Measurements from ENCODE around the gene GTPBP4. TPM values are rescaled to one million over a fixed set of nuclear protein-coding genes. Genes with fewer than 3 reads are reported as not detected.

GTPBP4 gene
- 134 and 135 TPM in 2 replicates for total RNA-seq

DNA sequence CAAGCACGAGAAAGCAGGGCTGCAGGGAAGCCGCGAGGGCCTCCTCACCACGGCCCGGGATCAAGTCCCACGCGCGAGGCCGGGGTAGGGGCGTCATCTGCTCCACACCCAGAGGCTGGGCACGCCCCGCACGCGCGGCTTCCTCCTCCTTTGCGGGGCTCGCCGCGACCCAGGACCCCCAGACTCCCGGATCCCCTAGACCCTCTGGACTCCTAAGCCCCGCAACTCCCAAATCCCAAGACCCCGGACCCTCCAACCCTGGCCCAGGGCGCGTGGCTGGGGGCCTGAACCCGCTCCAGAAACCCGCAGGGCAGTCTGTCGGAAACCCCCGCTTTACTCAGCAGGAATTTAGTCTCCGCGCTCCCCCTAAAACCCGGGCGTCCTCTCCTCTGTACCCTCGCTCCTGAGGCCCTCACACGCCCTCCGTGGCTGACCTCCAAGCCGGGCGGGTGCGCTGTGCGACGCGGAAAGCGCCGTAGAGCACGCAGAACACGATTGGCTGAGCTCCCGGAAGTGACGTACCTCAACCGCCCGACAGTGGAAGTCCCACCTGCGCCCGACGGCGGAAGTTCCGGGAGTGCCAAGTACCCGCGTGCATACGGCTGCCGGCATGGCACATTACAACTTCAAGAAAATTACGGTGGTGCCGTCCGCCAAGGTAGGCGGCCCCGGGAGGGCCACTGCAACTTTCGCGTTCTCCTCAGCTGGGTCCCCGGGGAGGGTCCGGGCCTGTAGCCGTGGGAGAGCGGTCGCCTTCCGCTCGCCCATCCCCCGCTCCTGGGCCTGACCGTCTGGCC is at the start of gene GTPBP4:
TSS of gene GTPBP4 (plus strand) at position 565 of the 797 bp plus-strand sequence. CDS start at position 611, 46 bp downstream.
- Mint-ChIP-seq H3K9me3 (no peaks in the 10 kb centered on the region), H3K4me1 (ENCODE audit: low read depth) (peaks cover 22% of the 10 kb centered on the region), H3K4me3 (ENCODE audit: low read depth) (peak within 1 kb of the TSS; percentile 91), H3K36me3 (ENCODE audit: low read depth) (peaks cover 41% of the 10 kb centered on the region), H3K27me3 (ENCODE audit: low read depth) (no peaks in the 10 kb centered on the region), H3K27ac (peak within 1 kb of the TSS; percentile 93)
- DNase-seq (ENCODE audit: low spot score) = peak; percentile 94
- intact Hi-C loops (cut with micrococcal nuclease) = loop anchor here (1.0 to 2.0 kb wide), 2 partner anchors 58 to 61 kb away; partner anchors contain the start of gene IDI1

DNA sequence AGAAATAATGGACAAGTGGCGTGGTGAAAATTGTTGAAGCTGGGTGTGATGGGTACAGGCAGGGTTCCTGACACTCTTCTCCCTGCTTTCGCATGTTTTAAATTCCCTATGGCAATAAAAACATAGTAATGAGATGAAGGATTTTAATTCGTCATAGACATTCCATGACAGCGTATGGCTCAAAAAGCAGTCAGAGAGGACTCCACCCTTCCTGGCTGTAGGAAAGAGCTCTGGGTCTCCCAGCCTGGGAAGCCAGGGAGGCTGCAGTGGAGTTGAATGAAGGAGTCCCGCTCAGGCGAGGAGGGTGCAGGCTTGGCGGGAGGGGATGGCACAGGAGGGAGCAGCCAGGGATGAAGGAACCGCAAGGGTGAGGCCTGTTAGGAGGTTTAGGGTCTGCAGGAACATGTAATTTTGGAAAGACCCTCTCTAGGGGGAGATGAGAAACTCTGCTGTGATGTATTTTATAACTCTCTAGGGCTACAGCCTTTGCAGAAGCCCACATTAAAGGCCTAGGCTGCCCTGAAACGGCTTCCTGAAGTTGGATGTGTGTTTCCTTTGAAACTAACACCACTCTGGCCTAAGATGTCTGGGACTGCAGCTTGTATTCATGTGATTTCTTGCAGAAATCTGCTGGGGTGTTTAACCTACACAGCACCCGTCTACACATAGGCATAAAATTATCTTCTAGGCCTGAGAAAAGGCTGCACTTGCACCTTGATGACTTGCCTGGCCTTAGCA is 49.1 kb upstream of the GTPBP4 start:
- no peaks in the 10 kb centered on the region for H3K27me3 Mint-ChIP-seq (ENCODE audit: low read depth)
- no peaks in the 10 kb centered on the region for H3K36me3 Mint-ChIP-seq (ENCODE audit: low read depth)
- H3K4me3 Mint-ChIP-seq (ENCODE audit: low read depth) = no peak overlapping the region
- DNase-seq (ENCODE audit: low spot score) = no peak
- peaks cover 21% of the 10 kb centered on the region for H3K4me1 Mint-ChIP-seq (ENCODE audit: low read depth)
- H3K9me3 Mint-ChIP-seq = no peaks in the 10 kb centered on the region
- intact Hi-C loops (cut with micrococcal nuclease) = no loop called here
- no peak overlapping the region for H3K27ac Mint-ChIP-seq

DNA sequence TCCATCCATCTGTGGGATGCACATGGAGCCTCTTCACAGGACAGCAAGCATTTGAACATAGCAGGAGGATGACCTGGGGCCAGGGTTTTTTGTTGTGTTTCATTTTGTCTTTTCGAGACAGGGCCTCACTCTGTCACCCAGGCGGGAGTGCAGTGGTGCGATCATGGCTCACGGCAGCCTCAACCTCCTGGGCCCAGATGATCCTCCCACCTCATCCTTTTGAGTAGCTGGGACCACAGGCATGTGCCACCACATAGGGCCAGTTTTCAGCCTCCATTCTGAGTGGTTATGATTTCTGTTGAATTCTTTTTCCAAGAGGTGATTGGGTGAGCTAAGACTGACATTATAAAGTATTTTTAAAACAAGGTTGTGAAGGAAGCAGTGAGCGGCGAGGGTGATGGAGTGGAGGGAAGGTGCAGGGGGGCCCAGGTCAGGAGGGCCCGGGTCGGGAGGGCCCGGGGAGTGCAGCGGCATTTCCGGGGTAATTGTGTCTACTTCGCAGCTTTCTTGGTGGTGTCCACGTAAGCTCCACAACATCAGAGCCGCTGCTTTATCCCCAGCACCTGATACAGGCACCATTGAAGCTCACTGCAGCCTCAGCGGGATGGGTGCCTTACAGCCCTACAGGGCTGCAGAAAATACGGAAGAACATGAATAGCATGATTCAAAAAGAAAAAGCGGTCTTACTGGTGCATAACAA is 44.8 kb upstream of the GTPBP4 start:
- Mint-ChIP-seq H3K4me3 (ENCODE audit: low read depth) (no peak overlapping the region), H3K36me3 (ENCODE audit: low read depth) (no peaks in the 10 kb centered on the region)

DNA sequence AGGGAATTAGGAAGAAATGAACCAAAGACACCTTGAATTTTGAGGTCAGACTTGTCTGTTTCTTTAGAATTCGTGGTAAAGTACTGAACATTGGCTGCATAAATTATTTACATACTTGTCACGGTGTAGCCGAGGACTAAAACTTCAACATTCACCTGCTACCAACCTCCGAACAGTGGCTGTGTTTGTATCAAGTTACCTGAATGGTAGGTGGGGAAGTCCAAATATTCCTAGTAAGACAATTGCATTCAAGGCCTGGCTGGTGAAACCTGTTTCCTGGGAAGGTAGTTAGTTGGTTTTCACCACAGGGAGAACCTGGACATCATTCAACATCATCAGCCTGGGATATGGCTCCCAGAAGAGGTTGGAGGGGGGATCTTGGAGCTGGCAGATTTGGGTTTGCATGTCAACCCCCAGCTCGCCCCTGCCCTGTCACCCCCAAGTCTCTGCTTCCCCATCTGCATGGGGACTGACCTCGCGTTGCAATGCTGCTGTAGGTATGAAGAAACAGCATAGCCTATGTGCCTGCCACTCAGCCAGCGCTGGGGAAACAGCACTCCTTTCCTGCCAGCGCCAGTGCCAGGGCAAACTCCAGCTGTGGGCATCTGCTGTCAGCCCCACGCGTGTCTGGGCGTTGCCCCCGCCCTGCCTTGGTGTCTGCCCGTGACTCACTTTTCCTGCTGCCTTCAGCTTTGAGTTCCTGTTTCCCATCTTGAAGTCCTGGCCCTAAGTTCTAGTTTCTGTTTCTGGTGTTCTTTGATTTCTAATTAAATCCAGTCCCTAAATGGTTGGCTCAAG is 44.0 kb upstream of the GTPBP4 start:
- Mint-ChIP-seq H3K9me3 (no peaks in the 10 kb centered on the region), H3K4me1 (ENCODE audit: low read depth) (peaks cover 19% of the 10 kb centered on the region), H3K4me3 (ENCODE audit: low read depth) (peak overlapping the region; percentile 0), H3K27me3 (ENCODE audit: low read depth) (no peaks in the 10 kb centered on the region), H3K36me3 (ENCODE audit: low read depth) (no peaks in the 10 kb centered on the region), H3K27ac (no peak overlapping the region)
- intact Hi-C loops (cut with micrococcal nuclease) = no loop called here
- no peak for DNase-seq (ENCODE audit: low spot score)

More for the DNA sequence above, 44.8 kb upstream of the GTPBP4 start:
- intact Hi-C loops (cut with micrococcal nuclease) = no loop called here
- Mint-ChIP-seq H3K4me1 (ENCODE audit: low read depth) (peaks cover 22% of the 10 kb centered on the region), H3K27ac (no peak overlapping the region), H3K9me3 (no peaks in the 10 kb centered on the region), H3K27me3 (ENCODE audit: low read depth) (no peaks in the 10 kb centered on the region)
- DNase-seq (ENCODE audit: low spot score) = no peak

DNA sequence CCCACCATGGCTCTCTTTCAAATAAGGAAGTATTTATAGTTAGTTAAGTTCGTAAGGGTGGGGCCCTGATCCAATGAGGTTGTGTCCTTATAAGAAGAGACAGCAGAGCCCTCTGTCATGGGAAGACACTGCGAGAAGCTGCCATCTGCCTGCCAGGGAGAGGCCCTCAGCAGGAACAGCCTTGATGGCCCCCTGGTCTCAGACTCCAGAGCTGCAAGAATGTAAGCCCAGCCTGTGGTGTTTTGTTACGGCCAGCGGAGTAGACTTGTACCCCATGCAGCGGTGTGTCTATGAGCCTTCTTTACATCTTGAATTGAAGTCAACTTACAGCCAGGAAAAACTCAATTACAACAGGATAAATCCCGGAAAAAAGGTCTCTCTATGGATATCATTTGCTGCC is 42.5 kb upstream of the GTPBP4 start:
- H3K27me3 Mint-ChIP-seq (ENCODE audit: low read depth) = peaks cover 1% of the 10 kb centered on the region
- H3K4me1 Mint-ChIP-seq (ENCODE audit: low read depth) = peaks cover 16% of the 10 kb centered on the region
- no peak overlapping the region for H3K4me3 Mint-ChIP-seq (ENCODE audit: low read depth)
- H3K36me3 Mint-ChIP-seq (ENCODE audit: low read depth) = no peaks in the 10 kb centered on the region
- no peak for DNase-seq (ENCODE audit: low spot score)
- intact Hi-C loops (cut with micrococcal nuclease) = no loop called here
- H3K9me3 Mint-ChIP-seq = no peaks in the 10 kb centered on the region
- no peak overlapping the region for H3K27ac Mint-ChIP-seq

DNA sequence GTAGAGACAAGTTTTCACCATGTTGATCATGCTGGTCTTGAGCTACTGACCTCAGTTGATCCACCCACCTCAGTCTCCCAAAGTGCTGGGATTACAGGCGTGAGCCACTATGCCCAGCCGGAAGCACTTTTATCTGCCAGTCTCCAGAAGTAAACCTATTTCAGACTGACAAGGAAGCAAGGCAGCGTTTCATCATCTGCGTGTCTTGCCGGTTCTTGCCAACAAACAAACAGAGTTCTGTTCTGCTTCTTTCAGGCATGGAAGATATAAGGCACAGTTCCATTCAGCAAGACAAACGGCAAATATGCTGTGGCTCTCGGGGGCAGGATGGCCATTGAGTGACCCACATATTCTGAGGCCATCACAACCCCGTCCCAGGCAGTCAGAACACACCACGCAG is 41.2 kb upstream of the GTPBP4 start:
- DNase-seq (ENCODE audit: low spot score) = no peak
- H3K36me3 Mint-ChIP-seq (ENCODE audit: low read depth) = no peaks in the 10 kb centered on the region
- peaks cover 13% of the 10 kb centered on the region for H3K4me1 Mint-ChIP-seq (ENCODE audit: low read depth)
- H3K27me3 Mint-ChIP-seq (ENCODE audit: low read depth) = peaks cover 6% of the 10 kb centered on the region
- no peak overlapping the region for H3K4me3 Mint-ChIP-seq (ENCODE audit: low read depth)
- intact Hi-C loops (cut with micrococcal nuclease) = no loop called here
- no peak overlapping the region for H3K27ac Mint-ChIP-seq
- no peaks in the 10 kb centered on the region for H3K9me3 Mint-ChIP-seq

DNA sequence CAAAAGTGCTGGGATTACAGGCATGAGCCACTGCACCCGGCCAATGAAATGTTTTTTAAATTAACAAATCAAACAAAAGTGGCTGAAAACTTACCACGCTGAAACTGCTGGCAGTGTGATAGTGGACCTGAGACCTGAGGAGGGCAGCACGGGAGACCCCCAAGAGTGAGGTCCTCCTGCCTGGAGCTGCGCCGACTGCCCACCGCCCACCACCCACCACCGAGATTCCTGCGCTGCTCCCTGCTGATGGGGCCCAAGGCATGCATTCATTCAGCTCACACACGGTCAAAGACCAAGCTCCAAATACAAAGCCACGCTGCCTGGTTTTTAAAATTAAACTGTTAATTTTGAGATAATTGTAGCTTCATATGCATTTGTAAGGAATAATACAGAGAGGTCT is 40.4 kb upstream of the GTPBP4 start:
- H3K9me3 Mint-ChIP-seq = no peaks in the 10 kb centered on the region
- no peaks in the 10 kb centered on the region for H3K36me3 Mint-ChIP-seq (ENCODE audit: low read depth)
- no peak overlapping the region for H3K4me3 Mint-ChIP-seq (ENCODE audit: low read depth)
- no peak overlapping the region for H3K27ac Mint-ChIP-seq
- peaks cover 6% of the 10 kb centered on the region for H3K27me3 Mint-ChIP-seq (ENCODE audit: low read depth)
- intact Hi-C loops (cut with micrococcal nuclease) = no loop called here
- DNase-seq (ENCODE audit: low spot score) = no peak
- H3K4me1 Mint-ChIP-seq (ENCODE audit: low read depth) = peaks cover 9% of the 10 kb centered on the region

DNA sequence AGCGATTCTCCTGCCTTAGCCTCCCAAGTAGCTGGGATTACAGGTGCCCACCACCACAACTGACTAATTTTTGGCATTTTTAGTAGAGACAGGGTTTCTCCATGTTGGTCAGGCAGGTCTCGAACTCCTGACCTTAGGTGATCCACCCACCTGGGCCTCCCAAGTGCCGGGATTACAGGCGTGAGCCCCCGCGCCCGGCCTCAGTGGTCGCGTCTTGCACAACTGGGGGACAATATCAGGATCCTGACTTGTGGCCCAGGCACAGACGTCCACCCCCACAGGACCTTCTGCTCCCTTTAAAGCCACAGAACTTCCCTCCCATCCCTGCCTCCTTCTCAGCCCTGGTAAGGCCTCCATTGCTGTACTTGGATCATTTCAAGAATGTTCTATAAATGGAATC is 39.9 kb upstream of the GTPBP4 start:
- no peaks in the 10 kb centered on the region for H3K9me3 Mint-ChIP-seq
- H3K4me3 Mint-ChIP-seq (ENCODE audit: low read depth) = no peak overlapping the region
- peaks cover 6% of the 10 kb centered on the region for H3K27me3 Mint-ChIP-seq (ENCODE audit: low read depth)
- intact Hi-C loops (cut with micrococcal nuclease) = no loop called here
- no peak overlapping the region for H3K27ac Mint-ChIP-seq
- no peaks in the 10 kb centered on the region for H3K36me3 Mint-ChIP-seq (ENCODE audit: low read depth)
- DNase-seq (ENCODE audit: low spot score) = no peak
- peaks cover 8% of the 10 kb centered on the region for H3K4me1 Mint-ChIP-seq (ENCODE audit: low read depth)

DNA sequence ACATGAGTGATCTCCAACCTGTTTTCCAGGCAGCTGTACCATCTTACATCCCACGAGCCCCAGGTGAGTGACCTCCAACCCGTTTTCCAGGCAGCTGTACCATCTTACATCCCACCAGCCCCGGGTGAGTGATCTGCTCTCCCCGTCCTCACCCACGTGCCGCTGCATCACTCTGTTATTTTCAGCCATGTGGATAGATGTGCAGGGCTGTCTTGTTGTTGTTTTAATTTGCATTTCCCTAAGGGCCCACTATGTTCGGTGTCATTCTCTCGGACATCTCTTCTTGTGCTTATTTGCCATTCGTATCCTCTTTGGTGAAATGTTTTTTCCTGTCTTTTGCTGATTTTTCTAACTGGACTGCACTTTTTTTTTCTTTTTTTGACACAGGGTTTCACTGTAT is 38.8 kb upstream of the GTPBP4 start:
- Mint-ChIP-seq H3K9me3 (no peaks in the 10 kb centered on the region), H3K4me3 (ENCODE audit: low read depth) (no peak overlapping the region), H3K27ac (no peak overlapping the region), H3K36me3 (ENCODE audit: low read depth) (no peaks in the 10 kb centered on the region), H3K4me1 (ENCODE audit: low read depth) (peaks cover 3% of the 10 kb centered on the region), H3K27me3 (ENCODE audit: low read depth) (peaks cover 6% of the 10 kb centered on the region)
- no peak for DNase-seq (ENCODE audit: low spot score)
- intact Hi-C loops (cut with micrococcal nuclease) = no loop called here

DNA sequence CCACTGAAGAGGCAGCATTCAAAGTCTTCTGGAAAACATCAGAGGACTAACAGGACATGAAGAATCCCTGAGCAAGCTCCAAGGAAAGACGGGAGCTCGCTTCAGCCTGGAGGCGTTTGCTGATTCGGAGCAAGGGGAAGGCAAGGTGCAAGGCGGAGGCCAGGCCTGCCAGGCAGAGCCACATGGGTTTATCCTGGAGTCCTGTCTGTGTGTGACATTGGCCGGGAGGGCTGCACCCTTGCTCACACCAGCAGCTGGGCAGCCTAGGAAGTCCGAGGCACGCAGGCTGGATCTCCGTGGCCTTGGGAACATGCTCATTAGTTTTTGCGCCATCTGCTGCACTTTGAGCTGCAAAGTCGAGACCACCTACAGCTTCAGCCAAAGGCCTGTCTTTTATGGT is 34.4 kb upstream of the GTPBP4 start:
- H3K9me3 Mint-ChIP-seq = no peaks in the 10 kb centered on the region
- DNase-seq (ENCODE audit: low spot score) = no peak
- intact Hi-C loops (cut with micrococcal nuclease) = no loop called here
- peaks cover 6% of the 10 kb centered on the region for H3K27me3 Mint-ChIP-seq (ENCODE audit: low read depth)
- no peaks in the 10 kb centered on the region for H3K36me3 Mint-ChIP-seq (ENCODE audit: low read depth)
- H3K4me1 Mint-ChIP-seq (ENCODE audit: low read depth) = no peaks in the 10 kb centered on the region
- H3K27ac Mint-ChIP-seq = no peak overlapping the region
- H3K4me3 Mint-ChIP-seq (ENCODE audit: low read depth) = no peak overlapping the region

DNA sequence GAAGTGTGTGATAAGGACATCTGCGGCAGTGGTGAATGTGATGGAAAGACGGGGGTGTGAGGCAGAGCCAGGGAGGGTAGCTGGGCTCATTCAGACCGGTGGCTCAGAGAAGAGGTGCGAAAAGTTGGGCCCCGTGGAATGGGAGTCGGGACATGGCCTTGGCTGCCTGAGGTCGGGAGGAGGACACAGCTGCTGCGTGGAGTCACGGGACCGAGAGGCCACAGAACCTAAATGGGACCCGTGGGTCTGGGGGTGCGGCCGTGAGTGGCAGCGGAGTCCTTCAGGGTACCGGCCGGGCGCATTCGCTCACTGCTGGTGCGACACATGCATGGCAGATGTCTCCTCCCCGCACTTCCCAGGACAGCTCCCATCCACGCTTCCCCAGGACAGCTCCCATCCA is 33.8 kb upstream of the GTPBP4 start:
- intact Hi-C loops (cut with micrococcal nuclease) = no loop called here

DNA sequence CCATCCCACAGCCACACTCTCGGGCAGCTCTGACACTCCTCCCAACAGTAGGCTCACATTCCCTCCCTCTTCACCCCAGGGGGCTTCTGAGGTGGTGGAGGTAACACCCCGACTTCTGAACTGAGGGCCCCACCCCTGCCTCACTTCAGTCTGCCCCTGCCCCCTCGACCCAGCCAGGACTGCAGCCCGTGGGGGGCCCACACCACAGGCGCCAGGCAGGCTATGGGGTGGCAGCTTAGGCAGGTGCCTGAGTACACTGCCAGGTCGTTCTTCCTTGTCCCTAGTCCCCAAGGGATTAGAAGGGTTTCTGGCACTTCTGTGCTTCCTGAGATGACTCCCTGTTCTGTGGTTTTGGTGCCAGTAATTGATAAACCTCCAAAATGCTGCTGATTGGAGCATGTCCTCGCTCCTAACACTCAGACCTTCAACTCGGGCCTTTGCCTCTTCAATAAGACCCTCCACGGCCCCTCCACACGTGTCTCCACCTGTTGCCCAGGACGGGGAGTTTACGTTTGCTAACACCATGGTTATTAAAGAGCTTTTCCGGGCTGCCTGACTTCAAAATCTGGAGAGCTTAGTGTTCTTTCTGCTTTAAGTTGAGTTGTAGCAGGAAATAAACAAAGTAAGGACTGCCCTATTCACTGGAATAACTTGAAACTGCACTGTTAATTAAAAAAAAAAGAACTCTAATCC is 33.0 kb upstream of the GTPBP4 start:
- Mint-ChIP-seq H3K4me1 (ENCODE audit: low read depth) (no peaks in the 10 kb centered on the region), H3K9me3 (no peaks in the 10 kb centered on the region), H3K36me3 (ENCODE audit: low read depth) (no peaks in the 10 kb centered on the region), H3K27me3 (ENCODE audit: low read depth) (peaks cover 12% of the 10 kb centered on the region), H3K4me3 (ENCODE audit: low read depth) (no peak overlapping the region), H3K27ac (no peak overlapping the region)
- DNase-seq (ENCODE audit: low spot score) = no peak
- intact Hi-C loops (cut with micrococcal nuclease) = no loop called here

More for the DNA sequence above, 33.8 kb upstream of the GTPBP4 start:
- Mint-ChIP-seq H3K27ac (no peak overlapping the region), H3K4me3 (ENCODE audit: low read depth) (no peak overlapping the region), H3K9me3 (no peaks in the 10 kb centered on the region), H3K4me1 (ENCODE audit: low read depth) (no peaks in the 10 kb centered on the region), H3K36me3 (ENCODE audit: low read depth) (no peaks in the 10 kb centered on the region), H3K27me3 (ENCODE audit: low read depth) (peaks cover 6% of the 10 kb centered on the region)
- DNase-seq (ENCODE audit: low spot score) = no peak

Measured in activated T-helper 2 cell treated with anti-CD3 and anti-CD28 coated beads, Interferon-gamma antibody, Interleukin-2, Interleukin-4, amounts not matched to agents 10 μg/mL and 5 μg/mL and 100 μg/mL, durations not matched to agents 14 hours and 24 hours and 36 hours (primary cell).